ENCODE measurements around the gene CCDC85A. TPM values are rescaled to one million over a fixed set of nuclear protein-coding genes. Genes with fewer than 3 reads are reported as not detected.

The CCDC85A gene
- polyA plus RNA-seq, 1 donor from 2014 or later: 24.7 TPM

DNA sequence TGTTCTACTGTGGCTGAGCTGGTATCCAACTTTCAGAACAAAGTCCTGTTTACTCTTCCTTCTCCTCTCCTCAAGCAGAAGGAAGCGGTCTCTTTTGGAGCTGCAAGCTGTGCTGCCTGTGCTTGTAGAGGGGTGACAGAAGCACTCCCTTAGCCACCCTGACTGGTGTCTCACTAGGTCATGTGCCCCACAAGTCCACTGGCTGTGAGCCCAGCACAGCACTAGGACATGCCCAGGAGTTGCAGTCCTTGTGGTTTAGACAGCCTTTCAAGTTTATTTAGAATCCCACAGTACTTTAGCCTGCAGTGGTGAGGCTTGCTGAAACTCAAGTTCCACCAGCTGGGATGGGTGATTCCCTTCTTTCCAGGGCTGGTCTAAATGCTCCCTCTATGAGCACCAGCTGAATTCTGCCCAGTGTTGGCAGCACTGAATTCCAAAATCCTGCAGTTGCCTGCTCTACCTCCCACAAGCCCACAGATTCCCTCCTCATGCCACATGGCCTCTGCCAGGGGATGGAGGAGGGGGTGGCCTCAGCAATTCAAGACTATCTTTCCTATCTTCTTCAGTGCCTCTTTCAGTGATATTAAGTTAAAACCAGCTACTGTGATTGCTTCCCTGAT, 61.2 kb downstream of the CCDC85A start:
- Histone ChIP-seq H3K36me3 (ENCODE audit: insufficient read depth, low read length) (no peaks in the 10 kb centered on the region), H3K27me3 (ENCODE audit: insufficient read depth, low read depth, low read length) (no peaks in the 10 kb centered on the region), H3K4me3 (ENCODE audit: low read length) (no peak overlapping the region), H3K9me3 (ENCODE audit: low read length) (no peaks in the 10 kb centered on the region), H3K27ac (ENCODE audit: low read length) (no peak overlapping the region), H3F3A (ENCODE audit: insufficient read depth, low read length, poor library complexity, severe bottlenecking) (no peaks in the 10 kb centered on the region), H3K79me2 (replicated peaks; ENCODE audit: insufficient read depth, low read length) (no peaks in the 10 kb centered on the region), H4K20me1 (ENCODE audit: insufficient read depth) (no peaks in the 10 kb centered on the region), H3K9me2 (ENCODE audit: insufficient read depth, low read length) (no peaks in the 10 kb centered on the region), H2AFZ (ENCODE audit: low read depth, low read length) (no peak overlapping the region), H3K9ac (ENCODE audit: low read length) (no peak overlapping the region), H3K4me2 (ENCODE audit: low read length) (no peak overlapping the region)
- no peak for TF ChIP-seq EP300 (conservative IDR thresholded peaks at IDR 0.05; ENCODE audit: poor library complexity, severe bottlenecking)
- TF ChIP-seq MXI1 (conservative IDR thresholded peaks at IDR 0.05; ENCODE audit: poor library complexity, severe bottlenecking): no peak
- TF ChIP-seq RAD21 (conservative IDR thresholded peaks at IDR 0.05): no peak
- TF ChIP-seq TAF1 (IDR thresholded peaks at IDR 0.05; ENCODE audit: low read depth): no peak
- no peak for TF ChIP-seq EZH2 (IDR thresholded peaks at IDR 0.05; ENCODE audit: borderline replicate concordance, insufficient read depth, low read length, poor library complexity, severe bottlenecking)
- no peak for TF ChIP-seq CTCF (IDR thresholded peaks at IDR 0.05; ENCODE audit: poor library complexity, severe bottlenecking)
- TF ChIP-seq POLR2AphosphoS5 (IDR thresholded peaks at IDR 0.05): no peak
- no peak for TF ChIP-seq SMC3 (conservative IDR thresholded peaks at IDR 0.05; ENCODE audit: poor library complexity)
- TF ChIP-seq, protein P1, sequence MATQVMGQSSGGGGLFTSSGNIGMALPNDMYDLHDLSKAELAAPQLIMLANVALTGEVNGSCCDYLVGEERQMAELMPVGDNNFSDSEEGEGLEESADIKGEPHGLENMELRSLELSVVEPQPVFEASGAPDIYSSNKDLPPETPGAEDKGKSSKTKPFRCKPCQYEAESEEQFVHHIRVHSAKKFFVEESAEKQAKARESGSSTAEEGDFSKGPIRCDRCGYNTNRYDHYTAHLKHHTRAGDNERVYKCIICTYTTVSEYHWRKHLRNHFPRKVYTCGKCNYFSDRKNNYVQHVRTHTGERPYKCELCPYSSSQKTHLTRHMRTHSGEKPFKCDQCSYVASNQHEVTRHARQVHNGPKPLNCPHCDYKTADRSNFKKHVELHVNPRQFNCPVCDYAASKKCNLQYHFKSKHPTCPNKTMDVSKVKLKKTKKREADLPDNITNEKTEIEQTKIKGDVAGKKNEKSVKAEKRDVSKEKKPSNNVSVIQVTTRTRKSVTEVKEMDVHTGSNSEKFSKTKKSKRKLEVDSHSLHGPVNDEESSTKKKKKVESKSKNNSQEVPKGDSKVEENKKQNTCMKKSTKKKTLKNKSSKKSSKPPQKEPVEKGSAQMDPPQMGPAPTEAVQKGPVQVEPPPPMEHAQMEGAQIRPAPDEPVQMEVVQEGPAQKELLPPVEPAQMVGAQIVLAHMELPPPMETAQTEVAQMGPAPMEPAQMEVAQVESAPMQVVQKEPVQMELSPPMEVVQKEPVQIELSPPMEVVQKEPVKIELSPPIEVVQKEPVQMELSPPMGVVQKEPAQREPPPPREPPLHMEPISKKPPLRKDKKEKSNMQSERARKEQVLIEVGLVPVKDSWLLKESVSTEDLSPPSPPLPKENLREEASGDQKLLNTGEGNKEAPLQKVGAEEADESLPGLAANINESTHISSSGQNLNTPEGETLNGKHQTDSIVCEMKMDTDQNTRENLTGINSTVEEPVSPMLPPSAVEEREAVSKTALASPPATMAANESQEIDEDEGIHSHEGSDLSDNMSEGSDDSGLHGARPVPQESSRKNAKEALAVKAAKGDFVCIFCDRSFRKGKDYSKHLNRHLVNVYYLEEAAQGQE (IDR thresholded peaks at IDR 0.05; ENCODE audit: borderline replicate concordance): no peak

DNA sequence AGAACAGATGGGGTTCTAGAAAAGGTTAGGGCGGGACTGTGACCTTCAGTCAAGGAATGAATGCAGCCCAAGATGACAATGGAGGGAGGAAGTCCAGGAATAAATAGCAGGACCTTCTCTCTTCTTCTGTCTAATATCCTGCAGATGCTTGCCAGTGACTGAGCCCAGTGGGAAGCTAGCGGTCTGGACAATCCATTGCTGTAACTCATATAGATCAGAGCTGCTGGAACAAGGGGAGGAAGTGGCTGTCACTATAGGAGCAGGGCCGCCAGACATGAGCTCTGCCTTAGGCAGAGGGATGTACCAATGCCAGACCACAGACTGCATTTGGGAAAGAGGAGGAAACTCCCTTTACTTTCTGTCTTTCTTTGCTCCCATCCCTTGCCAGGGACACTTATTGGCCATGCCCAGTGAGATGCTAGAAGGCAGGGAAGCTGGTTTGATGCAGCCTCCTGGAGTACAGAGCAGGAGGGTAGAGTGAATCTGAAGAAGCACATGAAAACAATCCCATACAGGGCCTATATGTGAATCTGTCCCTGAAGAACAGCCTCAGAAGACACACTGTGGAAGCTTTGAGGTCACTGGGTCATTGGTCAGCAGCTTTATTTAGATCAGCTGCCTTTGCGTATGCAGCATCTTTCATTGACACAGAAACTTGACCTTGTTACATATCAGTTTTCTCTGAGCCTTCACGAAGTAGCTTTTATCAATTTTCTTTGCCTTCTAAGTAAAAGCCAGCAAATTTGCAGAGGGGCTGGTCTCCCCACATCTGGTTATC, 65.4 kb downstream of the CCDC85A start:
- Histone ChIP-seq H3K27ac (ENCODE audit: low read length) (no peak overlapping the region), H2AFZ (ENCODE audit: low read depth, low read length) (no peak overlapping the region), H3F3A (ENCODE audit: insufficient read depth, low read length, poor library complexity, severe bottlenecking) (no peaks in the 10 kb centered on the region), H3K36me3 (ENCODE audit: insufficient read depth, low read length) (no peaks in the 10 kb centered on the region), H3K79me2 (replicated peaks; ENCODE audit: insufficient read depth, low read length) (no peaks in the 10 kb centered on the region), H3K4me2 (ENCODE audit: low read length) (no peak overlapping the region), H3K4me3 (ENCODE audit: low read length) (no peak overlapping the region), H4K20me1 (ENCODE audit: insufficient read depth) (no peaks in the 10 kb centered on the region), H3K9ac (ENCODE audit: low read length) (no peak overlapping the region), H3K9me3 (ENCODE audit: low read length) (no peaks in the 10 kb centered on the region), H3K27me3 (ENCODE audit: insufficient read depth, low read depth, low read length) (no peaks in the 10 kb centered on the region), H3K9me2 (ENCODE audit: insufficient read depth, low read length) (no peaks in the 10 kb centered on the region)
- TF ChIP-seq SMC3 (conservative IDR thresholded peaks at IDR 0.05; ENCODE audit: poor library complexity) (no peak), POLR2AphosphoS5 (IDR thresholded peaks at IDR 0.05) (no peak), EZH2 (IDR thresholded peaks at IDR 0.05; ENCODE audit: borderline replicate concordance, insufficient read depth, low read length, poor library complexity, severe bottlenecking) (no peak), CTCF (IDR thresholded peaks at IDR 0.05; ENCODE audit: poor library complexity, severe bottlenecking) (no peak), EP300 (conservative IDR thresholded peaks at IDR 0.05; ENCODE audit: poor library complexity, severe bottlenecking) (no peak), RAD21 (conservative IDR thresholded peaks at IDR 0.05) (no peak), MXI1 (conservative IDR thresholded peaks at IDR 0.05; ENCODE audit: poor library complexity, severe bottlenecking) (no peak), TAF1 (IDR thresholded peaks at IDR 0.05; ENCODE audit: low read depth) (no peak)
- TF ChIP-seq, protein P1 (IDR thresholded peaks at IDR 0.05; ENCODE audit: borderline replicate concordance): no peak
